Measurements from ENCODE around the gene IGSF6.
"Not testable (repeated sequence)": the region's sequence is repeated elsewhere in the genome, so short reads cannot be mapped to it uniquely, and the experiment has no call there.

IGSF6 gene

GRCh38 chr16:21631951-21632575 is 20.3 kb downstream of the IGSF6 start:
- not testable (repeated sequence) for H2AFZ ChIP-seq (ENCODE audit: low read depth, low read length); H3K4me3 ChIP-seq (ENCODE audit: low read length)
- H3K36me3 ChIP-seq (ENCODE audit: insufficient read depth, low read length): peaks cover 33% of the 10 kb centered on the region

GRCh38 chr16:21631376-21631775 is 21.0 kb downstream of the IGSF6 start:
- not testable (repeated sequence) for H3K4me3 ChIP-seq (ENCODE audit: low read length); H3K4me1 ChIP-seq (ENCODE audit: insufficient read depth, low read length); H2AFZ ChIP-seq (ENCODE audit: low read depth, low read length); H3K27me3 ChIP-seq (ENCODE audit: insufficient read depth, low read length)
- H3K9me3 ChIP-seq (ENCODE audit: low read length): peaks cover 11% of the 10 kb centered on the region
- H3K36me3 ChIP-seq (ENCODE audit: insufficient read depth, low read length): peaks cover 38% of the 10 kb centered on the region

More at GRCh38 chr16:21631951-21632575, 20.3 kb downstream of the IGSF6 start:
- H3K27me3 ChIP-seq (ENCODE audit: insufficient read depth, low read length); H3K4me1 ChIP-seq (ENCODE audit: insufficient read depth, low read length): not testable (repeated sequence)
- peaks cover 11% of the 10 kb centered on the region for H3K9me3 ChIP-seq (ENCODE audit: low read length)

GRCh38 chr16:21630866-21631265 is 21.5 kb downstream of the IGSF6 start:
- Histone ChIP-seq H3K36me3 (ENCODE audit: insufficient read depth, low read length) (peaks cover 42% of the 10 kb centered on the region), H3K9me3 (ENCODE audit: low read length) (peaks cover 11% of the 10 kb centered on the region)
- H3K27me3 ChIP-seq (ENCODE audit: insufficient read depth, low read length); H3K4me3 ChIP-seq (ENCODE audit: low read length); H3K4me1 ChIP-seq (ENCODE audit: insufficient read depth, low read length); H2AFZ ChIP-seq (ENCODE audit: low read depth, low read length): not testable (repeated sequence)

- peaks cover 50% of the 10 kb centered on the region for H3K36me3 ChIP-seq (ENCODE audit: insufficient read depth, low read length)
- not testable (repeated sequence) for H3K27me3 ChIP-seq (ENCODE audit: insufficient read depth, low read length); H2AFZ ChIP-seq (ENCODE audit: low read depth, low read length); H3K4me3 ChIP-seq (ENCODE audit: low read length); H3K4me1 ChIP-seq (ENCODE audit: insufficient read depth, low read length)
- peaks cover 11% of the 10 kb centered on the region for H3K9me3 ChIP-seq (ENCODE audit: low read length)
Measured at GRCh38 chr16:21629616-21630539, 22.5 kb downstream of the IGSF6 start.

GRCh38 chr16:21628772-21629171 is 23.6 kb downstream of the IGSF6 start:
- no peak overlapping the region for H2AFZ ChIP-seq (ENCODE audit: low read depth, low read length)
- H3K9me3 ChIP-seq (ENCODE audit: low read length): peaks cover 11% of the 10 kb centered on the region
- H3K36me3 ChIP-seq (ENCODE audit: insufficient read depth, low read length): peaks cover 51% of the 10 kb centered on the region
- H3K4me3 ChIP-seq (ENCODE audit: low read length): no peak overlapping the region
- H3K27me3 ChIP-seq (ENCODE audit: insufficient read depth, low read length): no peaks in the 10 kb centered on the region
- H3K4me1 ChIP-seq (ENCODE audit: insufficient read depth, low read length): no peaks in the 10 kb centered on the region

GRCh38 chr16:21628121-21628726 is 24.2 kb downstream of the IGSF6 start:
- Histone ChIP-seq H2AFZ (ENCODE audit: low read depth, low read length) (no peak overlapping the region), H3K9me3 (ENCODE audit: low read length) (peaks cover 11% of the 10 kb centered on the region), H3K4me1 (ENCODE audit: insufficient read depth, low read length) (no peaks in the 10 kb centered on the region), H3K36me3 (ENCODE audit: insufficient read depth, low read length) (peaks cover 45% of the 10 kb centered on the region), H3K4me3 (ENCODE audit: low read length) (no peak overlapping the region), H3K27me3 (ENCODE audit: insufficient read depth, low read length) (no peaks in the 10 kb centered on the region)

- Histone ChIP-seq H3K4me3 (ENCODE audit: low read length) (no peak overlapping the region), H3K36me3 (ENCODE audit: insufficient read depth, low read length) (peaks cover 51% of the 10 kb centered on the region), H3K4me1 (ENCODE audit: insufficient read depth, low read length) (no peaks in the 10 kb centered on the region), H3K27me3 (ENCODE audit: insufficient read depth, low read length) (no peaks in the 10 kb centered on the region), H2AFZ (ENCODE audit: low read depth, low read length) (no peak overlapping the region), H3K9me3 (ENCODE audit: low read length) (peaks cover 11% of the 10 kb centered on the region)
Measured at GRCh38 chr16:21626659-21627277, 25.6 kb downstream of the IGSF6 start.

GRCh38 chr16:21625026-21625425 is 27.4 kb downstream of the IGSF6 start:
- peaks cover 11% of the 10 kb centered on the region for H3K9me3 ChIP-seq (ENCODE audit: low read length)
- no peaks in the 10 kb centered on the region for H3K27me3 ChIP-seq (ENCODE audit: insufficient read depth, low read length)
- H3K4me1 ChIP-seq (ENCODE audit: insufficient read depth, low read length): no peaks in the 10 kb centered on the region
- H3K36me3 ChIP-seq (ENCODE audit: insufficient read depth, low read length): peaks cover 59% of the 10 kb centered on the region
- no peak overlapping the region for H3K4me3 ChIP-seq (ENCODE audit: low read length)
- H2AFZ ChIP-seq (ENCODE audit: low read depth, low read length): no peak overlapping the region

GRCh38 chr16:21622545-21622944 is 29.9 kb downstream of the IGSF6 start:
- Histone ChIP-seq H3K4me1 (ENCODE audit: insufficient read depth, low read length) (no peaks in the 10 kb centered on the region), H3K36me3 (ENCODE audit: insufficient read depth, low read length) (peaks cover 57% of the 10 kb centered on the region), H3K27me3 (ENCODE audit: insufficient read depth, low read length) (no peaks in the 10 kb centered on the region), H2AFZ (ENCODE audit: low read depth, low read length) (no peak overlapping the region), H3K9me3 (ENCODE audit: low read length) (no peaks in the 10 kb centered on the region), H3K4me3 (ENCODE audit: low read length) (no peak overlapping the region)

- Histone ChIP-seq H2AFZ (ENCODE audit: low read depth, low read length) (no peak overlapping the region), H3K27me3 (ENCODE audit: insufficient read depth, low read length) (no peaks in the 10 kb centered on the region), H3K36me3 (ENCODE audit: insufficient read depth, low read length) (peaks cover 51% of the 10 kb centered on the region), H3K9me3 (ENCODE audit: low read length) (no peaks in the 10 kb centered on the region), H3K4me3 (ENCODE audit: low read length) (no peak overlapping the region), H3K4me1 (ENCODE audit: insufficient read depth, low read length) (no peaks in the 10 kb centered on the region)
Measured at GRCh38 chr16:21620592-21620991, 31.8 kb downstream of the IGSF6 start.

GRCh38 chr16:21619765-21620425 is 32.5 kb downstream of the IGSF6 start:
- H3K36me3 ChIP-seq (ENCODE audit: insufficient read depth, low read length): peaks cover 44% of the 10 kb centered on the region
- no peak overlapping the region for H3K4me3 ChIP-seq (ENCODE audit: low read length)
- H3K27me3 ChIP-seq (ENCODE audit: insufficient read depth, low read length): no peaks in the 10 kb centered on the region

GRCh38 chr16:21618281-21618680 is 34.1 kb downstream of the IGSF6 start:
- Histone ChIP-seq H2AFZ (ENCODE audit: low read depth, low read length) (no peak overlapping the region), H3K9me3 (ENCODE audit: low read length) (no peaks in the 10 kb centered on the region), H3K4me3 (ENCODE audit: low read length) (no peak overlapping the region), H3K4me1 (ENCODE audit: insufficient read depth, low read length) (no peaks in the 10 kb centered on the region), H3K27me3 (ENCODE audit: insufficient read depth, low read length) (no peaks in the 10 kb centered on the region), H3K36me3 (ENCODE audit: insufficient read depth, low read length) (peaks cover 48% of the 10 kb centered on the region)

More at GRCh38 chr16:21619765-21620425, 32.5 kb downstream of the IGSF6 start:
- no peaks in the 10 kb centered on the region for H3K9me3 ChIP-seq (ENCODE audit: low read length)
- no peaks in the 10 kb centered on the region for H3K4me1 ChIP-seq (ENCODE audit: insufficient read depth, low read length)
- H2AFZ ChIP-seq (ENCODE audit: low read depth, low read length): no peak overlapping the region
